ENCODE measurements around the gene MPZ.
"Not testable (repeated sequence)": the region's sequence is repeated elsewhere in the genome, so short reads cannot be mapped to it uniquely, and the experiment has no call there.

MPZ gene

DNA sequence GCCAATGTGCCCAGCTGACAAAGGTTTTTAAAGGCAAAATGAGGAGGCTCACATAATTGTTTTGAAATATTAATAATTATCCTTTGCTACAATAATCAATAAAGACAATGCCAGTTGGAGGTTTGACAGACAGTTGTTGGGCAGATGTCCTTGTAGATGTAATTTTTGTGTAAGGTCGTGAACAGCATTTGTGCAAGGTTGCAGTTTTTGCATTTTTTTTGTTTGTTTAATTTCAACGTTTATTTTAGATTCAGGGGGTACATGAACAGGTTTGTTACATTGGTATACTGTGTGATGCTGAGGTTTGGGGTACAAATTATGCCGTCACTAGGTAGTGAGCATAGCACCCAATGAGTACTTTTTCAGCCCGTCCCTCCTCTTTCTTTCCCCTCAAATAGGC is 9.3 kb downstream of the MPZ start:
- DNase-seq (ENCODE audit: low read depth) = no peak

DNA sequence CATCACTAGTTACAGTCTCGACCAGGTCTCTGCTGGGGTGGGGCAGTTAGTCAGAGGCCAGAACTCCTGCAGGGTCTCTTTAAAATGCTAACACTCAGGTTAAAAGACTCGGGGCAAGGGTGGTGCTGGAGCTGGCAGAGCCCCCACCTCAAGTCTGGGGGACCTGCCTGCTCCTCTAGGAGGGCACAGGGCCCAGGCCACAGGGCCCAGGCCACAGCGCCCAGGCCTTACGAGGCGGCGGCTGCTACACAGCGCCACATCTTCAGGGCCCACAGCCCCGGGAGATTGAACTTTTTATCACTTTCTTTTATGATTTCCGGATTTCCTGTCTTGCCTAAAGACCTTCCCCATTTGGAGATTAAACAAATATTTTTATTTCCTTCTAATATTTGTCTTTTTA is 10.4 kb downstream of the MPZ start:
- DNase-seq (ENCODE audit: low read depth) = no peak

DNA sequence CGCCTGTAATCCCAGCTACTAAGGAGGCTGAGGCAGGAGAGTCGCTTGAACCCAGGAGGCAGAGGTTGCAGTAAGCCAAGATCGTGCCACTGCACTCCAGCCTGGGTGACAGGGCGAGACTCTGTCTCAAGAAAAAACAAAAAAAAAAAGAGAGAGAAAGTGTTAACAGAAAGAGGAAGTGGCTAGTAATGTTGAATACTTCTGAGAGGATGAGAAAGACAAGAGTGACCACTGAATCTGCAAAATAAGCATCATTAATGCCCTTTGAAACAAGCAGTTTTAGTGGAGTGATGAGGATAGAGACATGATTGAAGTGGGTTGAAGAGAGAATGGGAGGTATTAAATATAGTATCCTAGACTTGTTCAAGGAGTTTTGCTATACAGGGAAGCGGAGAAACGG is 11.7 kb downstream of the MPZ start:
- no peak for DNase-seq (ENCODE audit: low read depth)

DNA sequence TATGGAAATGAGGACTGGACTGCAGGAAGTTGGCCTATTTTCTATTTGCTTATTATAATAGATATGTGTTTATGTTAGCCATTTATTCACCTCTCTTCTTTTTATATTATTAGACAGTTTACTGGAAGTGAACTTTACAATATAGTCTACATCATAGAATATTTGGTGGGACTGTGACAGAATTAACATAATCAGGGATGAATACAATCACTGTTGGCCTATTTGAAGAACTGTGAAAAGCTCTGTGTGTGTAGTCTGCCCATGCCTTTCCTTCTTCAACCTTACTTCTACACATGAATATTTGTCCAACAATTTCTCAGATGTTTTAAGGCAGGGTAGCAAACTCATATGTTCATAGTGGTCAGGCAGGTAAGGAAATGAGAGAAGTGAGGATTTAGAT is 12.4 kb downstream of the MPZ start:
- DNase-seq (ENCODE audit: low read depth) = no peak

DNA sequence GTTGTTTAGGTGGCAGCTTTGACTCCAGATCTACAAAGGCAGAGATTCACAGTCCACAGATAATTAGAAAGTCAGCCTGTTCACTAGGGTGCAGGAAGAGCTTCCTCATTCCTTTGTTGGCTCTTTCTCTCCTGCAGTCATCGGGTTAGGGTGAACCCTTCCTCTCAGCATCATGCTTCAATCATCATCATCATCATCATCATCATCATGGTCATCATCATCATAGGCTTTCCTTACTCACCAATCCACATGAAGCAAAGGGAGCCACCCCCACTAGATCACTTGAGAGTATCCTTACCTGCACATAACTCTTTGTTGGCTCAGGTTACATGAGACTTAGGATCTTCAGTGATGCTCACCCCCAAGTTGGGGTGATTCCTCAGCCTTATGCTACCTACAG is 19.0 kb downstream of the MPZ start:
- DNase-seq (ENCODE audit: low read depth) = no peak

DNA sequence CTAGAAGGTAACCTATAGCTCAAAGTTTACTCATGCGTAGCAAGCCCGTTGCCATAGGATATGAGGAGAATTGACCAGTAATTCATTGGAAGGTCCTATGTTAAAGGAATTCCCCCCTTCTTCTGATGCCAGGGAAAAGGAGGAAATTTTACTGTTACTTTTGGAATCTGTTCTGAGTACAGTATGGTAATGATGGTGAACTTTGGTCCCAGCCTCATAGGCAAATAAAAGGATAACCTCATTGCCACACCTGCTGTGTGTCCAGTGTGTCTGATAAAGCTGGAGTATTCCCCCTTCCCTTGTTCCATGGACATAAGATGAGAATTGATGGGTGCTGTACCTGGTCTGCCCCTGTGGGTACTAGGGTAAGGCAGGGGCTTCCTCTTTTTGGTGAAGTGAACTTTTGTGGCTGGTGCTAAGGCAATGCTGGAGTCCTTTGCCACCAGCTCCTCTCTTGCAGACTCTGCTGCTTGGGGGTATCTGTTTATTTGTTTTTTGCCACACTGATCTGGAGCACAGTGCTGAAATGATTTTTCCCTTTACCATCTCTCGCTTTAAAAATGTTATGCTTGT is 22.2 kb downstream of the MPZ start:
- DNase-seq (ENCODE audit: low read depth) = no peak

DNA sequence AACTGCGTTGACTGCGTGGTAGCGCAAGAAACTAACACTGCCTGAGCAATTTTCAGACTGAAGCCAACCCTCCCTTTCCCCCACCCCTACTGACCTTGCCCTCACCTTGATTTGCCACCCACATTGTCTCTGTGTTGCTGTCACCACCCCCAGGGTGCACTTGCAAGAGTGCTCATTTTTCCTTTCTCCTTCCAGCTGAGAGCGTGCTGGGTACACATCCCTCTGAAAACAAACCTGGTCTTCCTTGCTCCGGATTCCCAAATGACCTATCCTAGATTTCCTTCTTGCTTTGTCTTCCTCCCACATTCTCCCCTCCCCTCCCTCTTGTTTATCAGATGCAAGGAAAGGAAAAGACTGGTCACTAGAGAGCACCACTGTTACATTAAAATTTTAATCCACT is 24.2 kb downstream of the MPZ start:
- no peak for DNase-seq (ENCODE audit: low read depth)

DNA sequence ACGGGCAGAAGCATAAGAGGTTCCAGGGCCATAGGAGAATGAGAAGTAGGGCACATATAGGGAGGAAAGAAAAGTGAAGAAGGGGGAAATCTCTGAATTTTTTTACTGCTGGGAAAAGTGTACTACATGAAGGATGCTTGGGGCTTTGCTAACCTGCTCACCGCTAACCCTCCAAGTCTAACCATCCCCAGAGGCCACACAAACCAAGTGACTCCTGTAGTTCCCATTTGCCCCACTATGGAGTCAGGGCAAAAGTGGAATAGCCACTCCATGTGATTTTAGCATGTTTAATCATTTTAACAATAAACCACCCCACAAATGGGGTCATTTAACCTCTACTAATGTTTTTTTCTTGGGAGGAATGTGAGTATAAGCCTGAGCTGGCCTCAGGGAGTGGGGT is 24.7 kb downstream of the MPZ start:
- DNase-seq (ENCODE audit: low read depth) = no peak

DNA sequence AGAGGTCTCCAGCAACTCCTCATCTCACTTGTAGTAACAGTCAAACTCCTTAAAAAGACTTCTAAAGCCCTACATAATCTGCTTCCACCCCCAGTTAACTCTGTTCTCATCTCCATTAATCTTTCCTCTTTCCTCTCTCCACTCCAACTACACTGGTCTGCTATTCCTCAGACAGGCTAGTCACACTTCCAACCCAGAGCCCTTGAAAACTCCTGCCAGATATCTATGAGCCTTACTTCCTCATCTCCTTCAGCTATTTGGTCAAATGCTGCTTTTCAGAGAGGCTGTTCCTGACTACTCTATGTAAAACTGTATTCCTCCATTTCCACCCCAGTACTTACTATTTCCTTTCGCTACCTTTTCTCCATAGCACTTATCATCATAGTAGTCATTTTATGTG is 26.8 kb downstream of the MPZ start:
- no peak for DNase-seq (ENCODE audit: low read depth)

DNA sequence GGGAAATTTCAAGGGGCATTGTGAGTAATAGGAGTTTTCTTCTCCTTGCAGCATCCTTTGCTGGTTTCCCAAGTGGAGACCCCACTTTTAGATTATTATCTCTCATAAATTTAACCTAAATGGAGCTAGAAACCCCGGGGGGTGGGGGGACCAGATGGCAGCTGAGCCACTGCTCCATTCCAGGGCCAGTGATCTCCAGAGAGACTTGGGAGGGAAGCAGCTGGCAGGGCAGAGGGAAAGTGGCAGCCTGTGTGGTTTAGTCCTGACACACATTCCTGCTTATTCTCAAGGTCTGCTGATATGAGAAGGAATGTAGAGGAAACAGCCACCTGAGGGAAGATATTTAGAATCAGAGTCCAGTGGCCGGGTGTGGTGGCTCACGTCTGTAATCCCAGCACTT is 34.9 kb downstream of the MPZ start:
- DNase-seq (ENCODE audit: low read depth) = no peak

DNA sequence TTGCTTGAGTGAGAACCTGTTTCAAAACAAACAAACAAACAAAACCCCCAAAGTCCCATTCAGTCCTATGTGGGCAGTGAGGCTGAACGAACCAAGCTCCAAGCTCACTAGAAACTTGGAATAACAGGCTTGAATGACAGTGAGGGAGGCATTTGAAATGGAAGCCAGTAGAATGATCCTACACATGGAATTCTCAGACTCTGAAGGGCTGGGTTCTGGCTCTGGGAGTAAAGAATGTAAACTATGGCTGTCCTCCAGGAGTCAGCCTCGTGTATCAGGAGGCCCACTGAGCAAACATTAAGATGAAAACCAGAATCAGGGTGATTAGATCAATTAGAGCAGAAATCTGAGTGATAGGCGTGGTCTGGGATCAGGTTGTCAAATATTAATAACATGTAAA is 36.4 kb downstream of the MPZ start:
- no peak for DNase-seq (ENCODE audit: low read depth)

DNA sequence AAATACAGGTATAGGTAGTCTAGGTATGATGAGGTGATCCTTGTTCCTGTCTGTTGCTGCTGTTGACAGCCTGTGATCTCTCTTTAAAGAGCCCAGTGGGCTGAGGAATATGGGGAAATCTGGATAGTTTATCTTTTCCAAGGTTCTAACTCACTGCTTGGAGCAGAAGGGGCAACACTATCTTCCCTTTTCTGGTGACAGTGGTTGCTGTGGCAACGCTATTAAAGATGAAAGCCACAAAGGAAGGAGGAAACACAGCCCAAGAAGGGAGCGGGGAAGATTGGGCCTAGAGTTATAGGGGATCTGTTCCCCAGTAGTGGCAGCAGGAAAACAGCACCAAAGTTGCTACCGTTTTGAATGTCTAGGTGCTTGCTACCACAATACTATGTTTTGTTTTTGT is 42.4 kb downstream of the MPZ start:
- DNase-seq (ENCODE audit: low read depth) = no peak

DNA sequence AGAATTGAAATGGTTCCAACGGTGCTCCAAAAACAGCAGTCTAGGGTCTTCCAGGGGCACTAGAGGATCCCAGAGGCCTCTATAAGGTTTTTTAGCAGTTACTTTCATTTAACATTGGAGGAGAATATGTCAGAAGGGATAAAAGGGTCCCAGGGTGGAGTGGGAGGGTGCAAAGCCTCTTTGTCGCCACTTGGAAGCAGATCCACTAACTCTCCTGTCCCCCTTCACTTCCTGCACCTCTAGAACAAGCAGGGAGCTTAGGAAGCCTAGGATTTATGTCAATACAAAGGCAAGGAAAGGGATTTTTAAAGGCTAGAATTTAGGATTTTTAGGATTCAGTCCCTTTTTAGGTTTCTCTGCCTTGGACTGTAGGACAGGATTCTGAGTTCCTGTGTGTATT is 42.9 kb downstream of the MPZ start:
- DNase-seq (ENCODE audit: low read depth) = no peak

DNA sequence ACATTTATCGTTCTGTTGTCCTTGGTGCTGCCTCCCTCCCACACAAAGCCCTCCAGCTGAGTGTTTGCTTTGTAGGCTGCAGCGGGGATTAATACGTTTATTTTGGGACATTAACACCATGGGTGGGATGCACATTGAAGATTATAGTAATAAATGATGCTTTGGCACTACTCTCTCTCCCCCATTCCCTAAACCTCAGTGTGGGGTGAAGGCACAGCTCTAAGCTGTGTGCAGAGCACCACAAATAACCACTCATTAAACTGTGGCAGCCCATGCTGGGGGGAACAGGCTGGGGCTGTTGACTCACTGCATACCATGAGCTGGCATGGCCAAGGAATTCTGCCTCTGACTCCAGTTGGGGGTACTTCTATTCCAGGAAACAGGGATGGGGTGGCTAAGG is 43.6 kb downstream of the MPZ start:
- DNase-seq (ENCODE audit: low read depth) = no peak

DNA sequence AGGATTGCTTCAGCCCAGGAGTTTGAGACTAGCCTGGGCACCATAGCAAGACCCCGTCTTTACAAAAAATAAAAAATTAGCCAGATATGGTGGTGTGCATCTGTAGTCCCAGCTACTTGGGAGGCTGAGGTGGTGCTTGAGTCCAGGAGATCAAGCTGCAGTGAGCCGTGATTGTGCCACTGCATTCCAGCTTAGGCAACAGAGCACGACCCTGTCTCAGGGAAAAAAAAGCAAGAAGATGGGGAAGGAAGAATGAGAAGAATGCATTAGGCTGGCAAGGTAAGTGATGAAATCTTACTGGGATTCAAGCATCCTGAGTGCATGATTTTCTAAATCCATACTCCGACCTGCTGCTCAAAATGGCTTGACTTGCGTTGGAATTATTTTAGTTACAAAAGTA is 44.5 kb downstream of the MPZ start:
- no peak for DNase-seq (ENCODE audit: low read depth)

DNA sequence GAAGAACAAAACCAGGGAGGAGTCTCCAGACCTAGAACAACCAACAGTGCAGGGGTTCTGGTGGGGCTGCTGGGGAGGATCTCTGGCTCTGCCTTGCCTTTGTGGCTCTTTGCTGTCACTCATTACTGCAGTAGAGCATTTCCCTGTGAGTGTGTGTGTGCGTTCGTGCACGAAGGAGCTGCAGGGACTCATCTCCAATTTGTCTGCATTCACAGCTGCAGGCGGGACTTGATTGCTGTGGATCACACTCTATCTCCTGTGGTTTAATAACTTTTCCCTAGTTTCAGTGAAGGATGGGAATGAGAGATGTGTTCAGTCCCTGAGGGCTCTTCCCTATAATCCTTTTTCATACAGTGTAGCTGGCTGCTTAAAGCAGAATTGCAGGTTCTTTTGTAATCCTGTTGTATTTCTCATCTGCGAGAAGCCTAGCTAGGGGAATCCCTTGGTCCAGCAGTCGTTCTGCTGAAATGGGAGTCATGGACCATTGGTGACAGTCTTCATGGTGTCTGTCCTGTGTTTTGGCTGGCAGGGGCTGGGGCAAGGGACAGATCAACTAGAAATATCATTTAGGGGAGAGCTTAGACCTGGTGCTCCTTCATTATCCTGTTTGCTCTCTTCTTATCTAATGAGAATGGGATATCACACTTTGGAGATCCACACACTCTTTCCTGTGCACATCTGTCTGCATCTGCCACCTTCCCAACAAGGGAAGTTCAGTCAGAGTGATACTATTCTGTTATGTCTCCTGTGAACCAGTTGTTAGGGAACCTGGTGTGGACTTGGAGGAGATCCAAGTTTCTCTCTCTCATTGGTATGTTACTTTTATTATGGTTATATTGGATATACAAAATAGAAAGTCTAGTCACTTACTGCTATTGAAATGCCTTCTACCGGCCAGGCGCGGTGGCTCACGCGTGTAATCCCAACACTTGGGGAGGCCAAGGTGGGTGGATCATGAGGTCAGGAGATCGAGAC is 48.2 kb downstream of the MPZ start:
- no peak for DNase-seq (ENCODE audit: low read depth)

DNA sequence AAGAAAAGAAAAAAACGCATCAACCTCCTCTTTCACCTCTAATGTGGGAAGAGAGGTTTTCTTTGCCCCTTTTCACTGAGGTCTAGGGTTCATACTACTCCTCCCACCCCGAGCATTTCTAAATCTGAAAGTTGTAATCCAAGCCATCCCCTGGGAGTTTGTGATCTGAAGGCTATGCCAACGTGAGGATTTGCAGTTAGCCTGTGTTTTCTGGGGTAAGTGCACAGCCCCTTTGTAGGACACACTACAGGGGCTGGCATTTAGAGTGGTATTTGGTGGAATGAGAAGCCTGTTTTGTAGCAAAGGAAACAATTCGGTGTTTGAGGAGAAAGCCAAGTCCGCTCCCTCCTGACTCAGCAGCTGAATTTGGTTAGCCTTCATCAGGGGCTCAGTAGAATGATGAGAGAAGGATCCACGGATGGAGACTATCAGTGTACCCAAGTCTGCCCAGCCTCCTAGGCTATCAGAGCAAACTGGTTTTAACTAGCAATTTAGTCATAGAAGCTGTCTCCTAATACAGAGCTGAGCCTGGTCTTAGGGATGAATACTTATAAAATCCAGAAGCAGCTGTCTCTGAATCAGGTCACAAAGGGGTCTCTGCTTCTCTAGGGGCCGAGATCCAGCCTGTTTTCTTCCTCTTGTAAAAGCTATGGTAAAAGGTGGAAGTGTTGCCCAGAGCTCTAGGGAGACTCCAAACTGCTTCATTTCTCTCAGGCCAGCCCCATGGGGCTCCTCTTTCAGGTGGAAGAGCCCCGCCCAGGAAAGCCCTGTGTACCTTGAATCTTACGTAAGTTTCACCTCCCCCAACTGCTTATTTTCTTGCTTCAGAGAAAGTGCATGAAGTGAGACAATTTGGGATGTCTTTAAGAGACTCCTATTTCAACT is 49.1 kb downstream of the MPZ start:
- DNase-seq (ENCODE audit: low read depth) = no peak

DNA sequence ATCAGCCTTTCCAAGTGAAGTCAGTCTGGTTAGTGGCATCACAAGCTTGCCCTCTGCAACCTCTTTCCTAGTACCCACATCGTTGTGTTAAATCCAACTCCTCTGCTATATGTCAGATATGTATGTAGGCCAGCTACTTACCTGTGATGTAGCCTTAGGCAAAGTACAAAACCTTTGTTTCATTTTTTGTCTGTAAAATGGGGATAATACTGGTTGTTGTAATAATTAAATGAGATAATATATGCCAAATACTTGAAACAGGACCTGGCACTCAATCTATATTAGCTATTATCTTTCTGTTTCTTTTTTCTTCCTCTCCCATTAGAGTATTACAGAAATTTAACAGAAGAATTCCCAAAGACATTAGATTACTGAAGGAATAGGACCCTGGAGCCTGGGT is 50.0 kb downstream of the MPZ start:
- DNase-seq (ENCODE audit: low read depth) = no peak

DNA sequence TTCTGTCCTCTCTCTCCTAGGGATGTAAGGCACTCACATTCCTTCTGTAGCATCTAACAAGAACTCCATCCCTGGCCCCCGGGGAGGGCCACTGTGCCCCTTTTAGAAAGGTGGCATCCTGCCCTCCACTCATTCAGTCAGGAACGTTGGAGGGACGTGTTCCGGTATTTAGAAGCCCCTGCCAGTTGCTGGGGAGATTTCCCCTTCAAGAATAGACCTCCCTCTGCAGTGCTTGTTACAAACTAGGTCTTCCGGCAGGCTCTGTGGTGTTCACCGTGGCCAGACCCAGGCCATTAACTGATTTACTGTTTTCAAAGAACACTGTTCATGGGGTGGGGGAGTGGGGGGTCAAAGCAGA is 50.4 kb downstream of the MPZ start:
- no peak for DNase-seq (ENCODE audit: low read depth)

DNA sequence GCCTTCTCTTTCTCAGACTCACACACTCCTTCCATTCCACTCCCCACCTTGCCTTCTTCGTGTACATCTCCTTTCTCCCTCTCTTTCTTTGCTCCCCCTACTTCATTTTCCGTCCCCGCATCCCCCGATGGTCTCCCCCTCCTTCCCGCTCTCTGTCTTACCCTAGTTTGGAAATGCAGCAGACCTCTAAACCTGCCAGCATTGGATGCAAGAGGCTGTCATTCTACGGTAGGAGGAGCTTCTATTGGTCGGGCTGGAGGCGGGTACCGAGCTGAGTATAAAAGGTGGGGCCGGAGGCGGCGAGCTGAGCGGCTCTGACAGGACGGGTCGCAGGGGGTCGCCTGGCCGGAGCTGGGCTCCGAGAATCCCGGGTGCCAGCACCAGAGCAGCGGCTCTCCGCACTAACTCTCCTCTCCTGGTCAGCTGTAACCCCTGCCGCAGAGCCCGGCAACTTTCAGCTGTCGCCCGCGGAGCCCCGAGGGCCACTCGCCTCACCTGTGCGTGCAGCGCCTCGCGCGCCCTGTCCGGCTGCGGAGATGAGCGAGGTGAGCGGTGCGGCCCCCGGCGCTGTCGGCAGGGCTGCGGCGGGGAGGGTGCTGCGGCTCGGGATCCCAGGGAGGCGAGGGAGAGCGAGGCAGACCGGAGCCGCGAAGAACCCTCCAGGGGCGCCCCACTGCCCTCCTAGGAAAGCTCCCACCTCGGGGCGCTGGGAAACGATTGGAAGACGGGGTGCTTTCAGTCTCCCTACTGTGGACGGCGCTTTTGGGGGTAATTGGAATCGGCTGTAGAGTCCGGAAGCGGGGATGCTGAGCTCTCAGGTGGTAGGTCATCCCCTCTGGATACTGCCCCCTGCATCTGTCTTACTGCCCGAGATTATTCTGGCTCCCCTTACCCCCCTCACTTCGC is 51.1 kb downstream of the MPZ start, which contains the start of gene PCP4L1:
Gene PCP4L1 (plus strand): TSS at position 307 of the 906 bp plus-strand sequence. CDS start 230 bp downstream, at position 537.
- DNase-seq (ENCODE audit: low read depth) = peak; percentile 32

DNA sequence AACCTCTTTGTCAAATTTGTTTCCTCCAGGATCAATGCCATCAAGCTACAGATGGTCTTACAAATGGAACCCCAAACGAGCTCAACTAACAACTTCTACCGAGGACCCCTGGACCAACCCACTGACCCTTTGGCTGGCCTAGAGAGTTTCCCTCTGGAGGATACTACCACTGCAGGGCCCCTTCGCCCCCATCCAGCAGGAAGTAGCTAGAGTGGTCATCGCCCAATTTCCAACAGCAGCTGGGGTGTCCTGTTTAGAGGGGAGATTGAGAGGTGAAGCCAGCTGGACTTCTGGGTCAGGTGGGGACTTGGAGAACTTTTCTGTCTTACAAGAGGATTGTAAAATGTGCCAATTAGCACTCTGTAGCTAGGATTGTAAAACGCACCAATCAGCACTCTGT is 52.7 kb downstream of the MPZ start:
- DNase-seq (ENCODE audit: low read depth) = not testable (repeated sequence)
